Measurements from ENCODE around the gene IRF5. TPM values are rescaled to one million over a fixed set of nuclear protein-coding genes. Genes with fewer than 3 reads are reported as not detected.

Gene IRF5
- polyA plus RNA-seq, 3 donors, result 130 to 170 (median 155) TPM

- Histone ChIP-seq H3K9ac (ENCODE audit: insufficient read depth, low read length, poor library complexity, severe bottlenecking) (no peak overlapping the region), H3K27me3 (ENCODE audit: control insufficient read depth in 2 of 2, insufficient read depth in 2 of 2, low read length in 2 of 2) (peaks cover 17 to 58% of the 10 kb centered on the region in 2 donors), H3K36me3 (replicated peaks in 1 of 2; ENCODE audit: control insufficient read depth in 1 of 2, insufficient read depth in 2 of 2, low read length in 2 of 2) (no peaks in the 10 kb centered on the region), H3K9me3 (replicated peaks in 1 of 2; ENCODE audit: control insufficient read depth in 1 of 2, insufficient read depth in 1 of 2, low read length in 2 of 2) (peaks cover 0 to 3% of the 10 kb centered on the region in 2 donors), H3K4me1 (ENCODE audit: control insufficient read depth in 1 of 2, insufficient read depth in 2 of 2, low read length in 2 of 2) (peaks cover 24 to 35% of the 10 kb centered on the region in 2 donors), H2AFZ (ENCODE audit: insufficient read depth, low read depth, low read length, poor library complexity, severe bottlenecking) (no peak overlapping the region), H3K4me3 (replicated peaks in 1 of 3; ENCODE audit: low read depth in 2 of 3, low read length in 3 of 3) (no peak overlapping the region), H3K79me2 (ENCODE audit: insufficient read depth, low read length) (no peaks in the 10 kb centered on the region), H3K27ac (ENCODE audit: low read depth in 1 of 2, low read length in 2 of 2) (no peak overlapping the region), H3K4me2 (replicated peaks; ENCODE audit: extremely low read depth, low read length, poor library complexity, severe bottlenecking) (no peak overlapping the region), H4K20me1 (ENCODE audit: insufficient read depth, low read length) (no peaks in the 10 kb centered on the region)
- DNase-seq, result no peak
- no peak for TF ChIP-seq CTCF (IDR thresholded peaks at IDR 0.05)
- Mint-ChIP-seq H3K27ac (no peak overlapping the region), H3K9me3 (peaks cover 2 to 18% (median 9%) of the 10 kb centered on the region in 7 donors), H3K27me3 (ENCODE audit: low read depth in 3 of 3) (peaks cover 55 to 75% (median 62%) of the 10 kb centered on the region in 3 donors), H3K4me1 (peaks cover 36% of the 10 kb centered on the region), H3K4me3 (peak overlapping the region in 1 of 2 donors; percentile 82), H3K36me3 (peaks cover 4 to 22% of the 10 kb centered on the region in 2 donors)
- intact Hi-C loops (cut with micrococcal nuclease), result no loop called here
- WGBS (ENCODE audit: insufficient coverage), result 93% methylated on average over 10 of the region's 10 CpGs
Measured at GRCh38 chr7:128913870-128914565, 23.7 kb upstream of the IRF5 start.

GRCh38 chr7:128914566-128915151 is 23.1 kb upstream of the IRF5 start:
- H3K9me3 ChIP-seq (replicated peaks in 1 of 2; ENCODE audit: control insufficient read depth in 1 of 2, insufficient read depth in 1 of 2, low read length in 2 of 2), result peaks cover 0 to 3% of the 10 kb centered on the region in 2 donors
- no peak overlapping the region for H3K27ac Mint-ChIP-seq
- no peak for TF ChIP-seq CTCF (IDR thresholded peaks at IDR 0.05)
- H3K9ac ChIP-seq (ENCODE audit: insufficient read depth, low read length, poor library complexity, severe bottlenecking), result no peak overlapping the region
- H3K79me2 ChIP-seq (ENCODE audit: insufficient read depth, low read length), result no peaks in the 10 kb centered on the region
- peaks cover 2 to 18% (median 9%) of the 10 kb centered on the region in 7 donors for H3K9me3 Mint-ChIP-seq
- peaks cover 24 to 34% of the 10 kb centered on the region in 2 donors for H3K4me1 ChIP-seq (ENCODE audit: control insufficient read depth in 1 of 2, insufficient read depth in 2 of 2, low read length in 2 of 2)
- peaks cover 50 to 71% (median 56%) of the 10 kb centered on the region in 3 donors for H3K27me3 Mint-ChIP-seq (ENCODE audit: low read depth in 3 of 3)
- H4K20me1 ChIP-seq (ENCODE audit: insufficient read depth, low read length), result no peaks in the 10 kb centered on the region
- H3K4me3 ChIP-seq (replicated peaks in 1 of 3; ENCODE audit: low read depth in 2 of 3, low read length in 3 of 3), result no peak overlapping the region
- peaks cover 33% of the 10 kb centered on the region for H3K4me1 Mint-ChIP-seq
- intact Hi-C loops (cut with micrococcal nuclease), result no loop called here
- no peak overlapping the region for H3K27ac ChIP-seq (ENCODE audit: low read depth in 1 of 2, low read length in 2 of 2)
- H3K27me3 ChIP-seq (ENCODE audit: control insufficient read depth in 2 of 2, insufficient read depth in 2 of 2, low read length in 2 of 2), result peaks cover 17 to 51% of the 10 kb centered on the region in 2 donors
- peaks cover 4 to 16% of the 10 kb centered on the region in 2 donors for H3K36me3 Mint-ChIP-seq
- H3K4me2 ChIP-seq (replicated peaks; ENCODE audit: extremely low read depth, low read length, poor library complexity, severe bottlenecking), result no peak overlapping the region
- no peaks in the 10 kb centered on the region for H3K36me3 ChIP-seq (replicated peaks in 1 of 2; ENCODE audit: control insufficient read depth in 1 of 2, insufficient read depth in 2 of 2, low read length in 2 of 2)
- peak overlapping the region; percentile 34 to 82 for H3K4me3 Mint-ChIP-seq
- H2AFZ ChIP-seq (ENCODE audit: insufficient read depth, low read depth, low read length, poor library complexity, severe bottlenecking), result peak overlapping the region; percentile 35
- peak in 1 of 3 donors; percentile 48 for DNase-seq
- 40% methylated on average over 1 of the region's 11 CpGs for WGBS (ENCODE audit: insufficient coverage)
